Measurements from ENCODE around the gene PNP.
A peak's percentile ranks its signal among the peaks of the same experiment; 100 is the strongest.

The PNP gene

GRCh38 chr14:20485900-20486299 lies 16.7 kb downstream of the PNP start:
- 0 out of 2 replicates have a peak overlapping the region, but pooled peaks have one; percentile 26 for H3K27ac ChIP-seq (replicated peaks)
- H3K27me3 ChIP-seq (ENCODE audit: insufficient read depth, poor library complexity, severe bottlenecking) = no peaks in the 10 kb centered on the region
- no peak for DNase-seq (ENCODE audit: low read depth in 1 of 2, low spot score in 1 of 2)
- H3K4me3 ChIP-seq (replicated peaks; ENCODE audit: insufficient read depth, low read length) = no peak overlapping the region
- no peak for TF ChIP-seq CTCF (IDR thresholded peaks at IDR 0.05; ENCODE audit: insufficient read depth, low read length)
- no peak for TF ChIP-seq GABPA (IDR thresholded peaks at IDR 0.05; ENCODE audit: low read depth)
- no peak for TF ChIP-seq SPI1 (IDR thresholded peaks at IDR 0.05; ENCODE audit: borderline replicate concordance, low read depth)
- no peak for TF ChIP-seq POLR2AphosphoS5 (IDR thresholded peaks at IDR 0.05; ENCODE audit: low read depth)

- Histone ChIP-seq H3K27ac (replicated peaks) (peak overlapping the region; percentile 89), H3K27me3 (ENCODE audit: insufficient read depth, poor library complexity, severe bottlenecking) (no peaks in the 10 kb centered on the region), H3K4me3 (replicated peaks; ENCODE audit: insufficient read depth, low read length) (no peak overlapping the region)
- TF ChIP-seq REST (IDR thresholded peaks at IDR 0.05; ENCODE audit: insufficient replicate concordance, low read depth) (peak; percentile 4), CTCF (IDR thresholded peaks at IDR 0.05; ENCODE audit: insufficient read depth, low read length) (no peak), SPI1 (IDR thresholded peaks at IDR 0.05; ENCODE audit: borderline replicate concordance, low read depth) (peak; percentile 90), GABPA (IDR thresholded peaks at IDR 0.05; ENCODE audit: low read depth) (no peak), POLR2AphosphoS5 (IDR thresholded peaks at IDR 0.05; ENCODE audit: low read depth) (no peak)
- DNase-seq (ENCODE audit: low read depth in 1 of 2, low spot score in 1 of 2) = peak in 1 of 2 experiments; percentile 72
Observed at GRCh38 chr14:20486684-20487395, 17.6 kb downstream of the PNP start.

- no peak for TF ChIP-seq GABPA (IDR thresholded peaks at IDR 0.05; ENCODE audit: low read depth)
- Histone ChIP-seq H3K27me3 (ENCODE audit: insufficient read depth, poor library complexity, severe bottlenecking) (no peaks in the 10 kb centered on the region), H3K27ac (replicated peaks) (peak overlapping the region; percentile 89), H3K4me3 (replicated peaks; ENCODE audit: insufficient read depth, low read length) (no peak overlapping the region)
- DNase-seq (ENCODE audit: low read depth in 1 of 2, low spot score in 1 of 2) = no peak
Observed at GRCh38 chr14:20487396-20487725, 18.2 kb downstream of the PNP start.

GRCh38 chr14:20489093-20489994 lies 20.1 kb downstream of the PNP start:
- Histone ChIP-seq H3K4me3 (replicated peaks; ENCODE audit: insufficient read depth, low read length) (no peak overlapping the region), H3K27ac (replicated peaks) (peak overlapping the region; percentile 89), H3K27me3 (ENCODE audit: insufficient read depth, poor library complexity, severe bottlenecking) (no peaks in the 10 kb centered on the region)
- TF ChIP-seq POLR2AphosphoS5 (IDR thresholded peaks at IDR 0.05; ENCODE audit: low read depth) (peak; percentile 38; the same call in 1 of the 2 replicates), GABPA (IDR thresholded peaks at IDR 0.05; ENCODE audit: low read depth) (no peak)
- DNase-seq (ENCODE audit: low read depth in 1 of 2, low spot score in 1 of 2) = peak in 1 of 2 experiments; percentile 89

GRCh38 chr14:20490563-20490962 lies 21.4 kb downstream of the PNP start:
- H3K4me3 ChIP-seq (replicated peaks; ENCODE audit: insufficient read depth, low read length) = no peak overlapping the region
- TF ChIP-seq CTCF (IDR thresholded peaks at IDR 0.05; ENCODE audit: insufficient read depth, low read length) (no peak), SPI1 (IDR thresholded peaks at IDR 0.05; ENCODE audit: borderline replicate concordance, low read depth) (no peak; the same call in 1 of the 2 replicates), GABPA (IDR thresholded peaks at IDR 0.05; ENCODE audit: low read depth) (no peak), POLR2AphosphoS5 (IDR thresholded peaks at IDR 0.05; ENCODE audit: low read depth) (no peak), REST (IDR thresholded peaks at IDR 0.05; ENCODE audit: insufficient replicate concordance, low read depth) (no peak)
- peak in 1 of 2 experiments; percentile 57 for DNase-seq (ENCODE audit: low read depth in 1 of 2, low spot score in 1 of 2)
- no peaks in the 10 kb centered on the region for H3K27me3 ChIP-seq (ENCODE audit: insufficient read depth, poor library complexity, severe bottlenecking)
- peak overlapping the region; percentile 89 for H3K27ac ChIP-seq (replicated peaks)
